Rectal smooth muscle tissue (tissue), 1 donor: ENCODE data around the gene EFHC2.
"Not testable (repeated sequence)": the region's sequence is repeated elsewhere in the genome, so short reads cannot be mapped to it uniquely, and the experiment has no call there.

Experiments
- H3K27ac ChIP-seq: one replicate; pipeline ENCODE4 v1.7.0; 2013; ENCODE audit warnings: low read depth, low read length, inconsistent platforms
- H3K27me3 ChIP-seq: one replicate; pipeline ENCODE4 v1.7.0; 2013; ENCODE audit warnings: low read length; ENCODE audit not compliant: control insufficient read depth, insufficient read depth
- H3K36me3 ChIP-seq: one replicate; pipeline ENCODE4 v1.7.0; 2013; ENCODE audit warnings: low read length; ENCODE audit not compliant: control insufficient read depth, insufficient read depth
- H3K4me1 ChIP-seq: one replicate; pipeline ENCODE4 v1.7.0; 2013; ENCODE audit warnings: low read length; ENCODE audit not compliant: control insufficient read depth, insufficient read depth
- H3K4me3 ChIP-seq: one replicate; pipeline ENCODE4 v1.7.0; 2013; ENCODE audit warnings: low read length
- H3K9ac ChIP-seq: one replicate; pipeline ENCODE4 v1.7.0; 2013; ENCODE audit warnings: low read length

The EFHC2 gene

DNA sequence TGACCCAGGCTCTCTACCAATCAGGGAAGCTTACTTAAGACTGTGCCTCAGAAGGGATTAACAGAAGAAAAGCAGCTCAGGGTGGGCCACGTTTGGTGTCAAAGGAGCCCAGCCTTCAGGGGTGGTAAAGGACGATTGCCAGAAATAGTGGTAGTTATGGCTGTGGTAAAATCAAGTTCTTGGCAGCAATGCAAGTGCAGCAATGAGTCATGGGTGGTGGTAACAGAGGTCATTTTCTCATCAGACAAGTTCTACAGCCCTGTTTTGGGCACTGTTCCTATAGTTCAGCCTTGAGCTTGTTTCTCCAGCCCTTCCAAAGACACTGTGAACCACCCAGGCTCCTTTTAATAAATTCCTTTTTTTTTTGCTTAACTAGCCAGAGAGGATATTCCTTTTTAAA lies 120.3 kb downstream of the EFHC2 start:
- no peaks in the 10 kb centered on the region for H3K27me3 ChIP-seq
- H3K36me3 ChIP-seq = no peaks in the 10 kb centered on the region
- no peak overlapping the region for H3K4me3 ChIP-seq
- no peaks in the 10 kb centered on the region for H3K4me1 ChIP-seq
- no peak overlapping the region for H3K27ac ChIP-seq
- H3K9ac ChIP-seq = no peak overlapping the region

DNA sequence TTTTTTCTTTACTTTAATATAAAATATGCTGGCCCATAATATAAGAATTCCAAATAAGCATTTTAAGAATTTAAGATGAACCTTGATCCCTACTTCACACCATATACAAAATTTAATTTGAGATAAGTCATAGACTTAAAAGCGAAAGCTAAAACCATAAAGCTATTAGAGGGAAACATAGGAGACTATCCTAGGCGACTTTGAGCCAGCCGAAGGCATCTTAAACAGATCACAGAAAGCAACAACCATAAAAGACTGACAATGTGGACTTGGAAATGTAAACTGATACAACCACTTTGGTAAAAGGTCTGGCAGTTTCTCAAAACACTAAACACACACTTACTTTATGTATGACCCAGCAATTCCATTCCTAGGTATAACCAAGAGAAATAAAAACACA lies 125.0 kb downstream of the EFHC2 start:
- Histone ChIP-seq H3K4me3 (no peak overlapping the region), H3K36me3 (no peaks in the 10 kb centered on the region), H3K9ac (no peak overlapping the region), H3K27me3 (no peaks in the 10 kb centered on the region), H3K27ac (no peak overlapping the region), H3K4me1 (no peaks in the 10 kb centered on the region)

DNA sequence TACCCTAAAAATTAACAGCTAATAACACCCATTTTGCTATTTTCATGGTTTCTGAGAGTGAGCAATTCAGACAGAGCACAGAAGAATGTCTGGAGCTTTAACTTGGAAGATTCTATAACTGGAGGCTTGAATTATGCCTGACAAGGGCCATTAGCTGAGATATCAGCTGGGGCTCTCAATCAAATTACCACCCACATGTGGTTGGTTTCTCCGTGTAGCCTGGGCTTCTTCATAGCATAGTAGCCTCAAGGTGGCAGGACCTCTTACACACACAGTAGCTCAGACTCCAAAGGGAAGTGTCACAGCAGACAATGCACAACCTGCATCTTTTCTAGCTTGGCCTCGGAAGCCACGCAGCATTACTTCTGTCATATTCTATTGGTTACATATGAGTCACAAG lies 127.3 kb downstream of the EFHC2 start:
- H3K27me3 ChIP-seq = no peaks in the 10 kb centered on the region
- no peaks in the 10 kb centered on the region for H3K36me3 ChIP-seq
- H3K4me1 ChIP-seq = no peaks in the 10 kb centered on the region
- no peak overlapping the region for H3K9ac ChIP-seq
- H3K4me3 ChIP-seq = no peak overlapping the region
- H3K27ac ChIP-seq = no peak overlapping the region

DNA sequence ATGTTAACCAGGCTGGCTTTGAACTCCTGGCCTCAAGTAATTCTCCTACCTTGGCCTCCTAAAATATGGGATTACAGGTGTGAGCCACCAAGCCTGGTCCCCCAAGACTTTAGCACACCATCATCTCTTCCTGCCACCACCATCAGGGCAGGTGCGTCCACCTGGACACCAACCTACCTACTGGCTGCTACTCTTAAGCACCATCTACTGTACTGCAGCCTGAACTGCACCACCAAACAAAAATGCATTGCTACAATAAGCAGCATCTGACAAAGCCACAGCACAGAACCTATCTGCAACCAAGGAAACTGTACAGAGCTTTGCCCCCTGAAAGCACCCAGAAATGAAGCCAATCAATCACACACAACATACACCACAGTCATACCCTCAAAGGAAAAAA lies 139.7 kb downstream of the EFHC2 start:
- Histone ChIP-seq H3K27me3 (no peaks in the 10 kb centered on the region), H3K27ac (no peak overlapping the region), H3K36me3 (no peaks in the 10 kb centered on the region), H3K4me3 (no peak overlapping the region), H3K9ac (no peak overlapping the region), H3K4me1 (no peaks in the 10 kb centered on the region)

DNA sequence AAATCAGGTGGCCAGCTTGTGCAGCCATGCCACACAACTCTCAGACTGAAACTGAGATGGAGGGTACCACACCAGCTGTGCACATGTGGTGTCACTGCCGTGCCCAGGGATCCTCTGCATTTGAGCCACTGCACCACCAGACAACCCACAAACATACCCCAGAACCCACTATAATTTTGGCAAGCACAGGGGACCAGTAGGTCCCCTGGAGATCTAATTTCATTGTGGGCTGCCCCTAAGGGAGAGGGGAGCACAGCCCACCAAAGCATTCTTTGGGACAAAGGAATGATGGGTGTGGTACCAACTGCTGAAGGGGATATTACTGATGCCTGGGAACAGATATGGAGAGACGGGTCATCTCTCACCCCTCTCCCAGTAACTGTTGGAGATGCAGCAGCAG lies 140.9 kb downstream of the EFHC2 start:
- Histone ChIP-seq H3K9ac (no peak overlapping the region), H3K4me1 (no peaks in the 10 kb centered on the region), H3K27me3 (no peaks in the 10 kb centered on the region), H3K4me3 (no peak overlapping the region), H3K36me3 (no peaks in the 10 kb centered on the region), H3K27ac (no peak overlapping the region)

DNA sequence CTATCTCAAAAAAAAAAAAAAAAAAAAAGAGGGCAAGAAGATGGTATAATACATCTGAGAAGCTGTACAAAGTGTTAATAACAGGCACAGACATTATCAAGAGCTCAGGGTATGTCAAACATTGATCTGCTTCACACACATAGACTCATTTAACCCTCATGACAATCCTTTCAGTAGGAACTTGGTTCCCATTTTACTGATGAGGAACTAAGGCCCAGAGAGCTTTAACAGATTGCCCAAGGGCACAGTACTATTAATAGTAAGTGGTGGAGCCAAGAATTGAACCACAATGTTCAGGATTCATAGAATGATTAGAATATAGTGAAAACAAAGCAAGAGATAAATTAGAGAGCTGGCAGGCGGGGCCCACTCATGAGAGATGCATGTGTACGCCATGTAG lies 154.4 kb downstream of the EFHC2 start:
- Histone ChIP-seq H3K4me1 (no peaks in the 10 kb centered on the region), H3K9ac (no peak overlapping the region), H3K4me3 (no peak overlapping the region), H3K27ac (no peak overlapping the region), H3K36me3 (no peaks in the 10 kb centered on the region), H3K27me3 (no peaks in the 10 kb centered on the region)

DNA sequence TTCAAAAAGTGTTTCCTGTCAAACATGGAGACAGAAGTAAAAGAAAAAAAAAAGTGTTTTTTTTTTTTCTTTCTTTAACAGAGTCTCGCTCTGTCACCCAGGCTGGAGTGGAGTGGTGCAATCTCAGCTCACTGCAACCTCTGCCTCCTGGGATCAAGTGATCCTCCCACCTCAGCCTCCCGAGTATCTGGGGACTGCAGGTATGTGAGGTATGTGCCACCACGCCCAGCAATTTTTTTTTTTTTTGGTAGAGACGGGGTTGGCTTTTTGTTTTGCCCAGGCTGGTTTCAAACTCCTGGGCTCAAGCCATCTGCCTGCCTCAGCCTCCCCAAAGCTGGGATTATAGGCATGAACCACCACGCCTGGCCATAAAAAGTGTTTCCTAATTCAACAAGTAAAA lies 155.6 kb downstream of the EFHC2 start:
- H3K4me1 ChIP-seq, H3K9ac ChIP-seq, H3K36me3 ChIP-seq, H3K27me3 ChIP-seq, H3K4me3 ChIP-seq, H3K27ac ChIP-seq: not testable (repeated sequence)

DNA sequence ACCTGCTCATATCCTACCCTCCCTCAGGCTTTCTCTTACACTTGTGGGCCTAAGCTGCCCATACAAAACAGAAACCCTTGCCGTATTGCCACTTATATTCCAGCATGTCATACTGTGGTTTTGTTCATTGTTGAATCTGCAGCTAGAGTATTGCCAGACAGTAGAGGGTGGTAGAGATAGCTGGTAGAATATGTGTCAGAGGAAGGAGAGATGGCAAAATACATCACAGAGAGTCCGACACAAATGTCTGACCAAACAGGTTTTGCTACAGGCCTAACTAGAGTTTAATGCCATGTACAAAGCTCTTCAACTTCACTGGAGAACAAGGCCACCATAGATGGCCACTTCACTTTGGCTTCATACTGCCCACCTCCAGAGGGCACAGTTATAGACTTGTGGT lies 160.1 kb downstream of the EFHC2 start:
- Histone ChIP-seq H3K27me3 (no peaks in the 10 kb centered on the region), H3K4me1 (no peaks in the 10 kb centered on the region), H3K4me3 (no peak overlapping the region), H3K27ac (no peak overlapping the region), H3K36me3 (no peaks in the 10 kb centered on the region), H3K9ac (no peak overlapping the region)

DNA sequence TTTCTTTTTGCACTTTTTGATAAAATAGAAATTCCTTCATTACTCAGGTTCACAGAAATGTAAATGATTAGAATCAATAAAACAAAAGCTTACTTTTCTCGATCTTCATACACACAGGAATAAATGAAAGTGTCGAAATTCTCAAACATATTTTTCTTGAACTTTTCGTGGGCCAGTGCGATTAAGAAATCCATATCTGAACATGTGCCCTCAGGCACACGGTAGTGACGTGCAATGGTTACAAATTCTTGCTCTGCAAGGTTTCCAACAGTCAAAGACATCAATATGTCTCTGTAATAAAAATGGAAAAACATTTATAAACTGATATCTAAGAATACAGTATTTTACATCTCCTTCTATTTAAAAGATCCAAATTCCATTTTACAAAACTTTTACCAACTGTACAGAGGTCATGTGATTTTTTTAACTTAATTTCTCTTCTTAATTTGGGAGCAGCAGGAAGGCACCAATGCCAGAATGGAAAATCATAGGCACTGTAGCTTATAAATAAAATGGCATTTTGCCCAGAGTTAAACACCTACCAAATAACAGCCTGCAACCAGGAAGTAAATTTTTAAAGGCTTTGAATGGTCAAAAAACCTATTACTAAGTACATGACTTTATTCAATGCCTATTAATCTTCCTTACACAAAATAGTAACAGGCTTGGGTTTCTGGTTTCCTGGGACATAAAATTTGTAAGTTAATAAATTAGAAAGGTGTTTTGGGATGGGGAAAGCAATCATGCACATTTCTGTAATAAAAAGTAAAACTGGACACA lies 165.0 kb downstream of the EFHC2 start:
- Histone ChIP-seq H3K4me1 (no peaks in the 10 kb centered on the region), H3K27ac (no peak overlapping the region), H3K9ac (no peak overlapping the region), H3K36me3 (no peaks in the 10 kb centered on the region), H3K27me3 (no peaks in the 10 kb centered on the region), H3K4me3 (no peak overlapping the region)

DNA sequence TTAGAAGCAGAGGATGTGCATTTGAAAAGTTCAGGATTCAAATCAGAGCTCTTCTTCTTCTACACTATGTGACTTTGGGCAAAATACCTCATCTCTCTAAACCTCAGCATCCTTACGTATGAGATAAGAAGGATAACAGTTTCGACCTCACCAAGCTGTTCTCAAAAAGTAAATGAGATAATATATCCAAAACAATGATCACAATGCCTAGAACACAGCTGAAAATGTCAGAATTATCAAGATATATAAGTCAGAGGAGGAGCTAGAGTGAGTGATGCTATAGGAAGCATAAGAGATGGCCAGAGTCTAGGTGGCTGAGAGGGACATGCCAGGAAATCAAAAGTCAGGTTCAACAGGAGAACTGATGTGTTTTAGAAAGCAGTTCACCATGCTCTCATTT lies 168.0 kb downstream of the EFHC2 start:
- Histone ChIP-seq H3K4me1 (no peaks in the 10 kb centered on the region), H3K4me3 (no peak overlapping the region), H3K27ac (no peak overlapping the region), H3K27me3 (no peaks in the 10 kb centered on the region), H3K36me3 (no peaks in the 10 kb centered on the region), H3K9ac (no peak overlapping the region)

DNA sequence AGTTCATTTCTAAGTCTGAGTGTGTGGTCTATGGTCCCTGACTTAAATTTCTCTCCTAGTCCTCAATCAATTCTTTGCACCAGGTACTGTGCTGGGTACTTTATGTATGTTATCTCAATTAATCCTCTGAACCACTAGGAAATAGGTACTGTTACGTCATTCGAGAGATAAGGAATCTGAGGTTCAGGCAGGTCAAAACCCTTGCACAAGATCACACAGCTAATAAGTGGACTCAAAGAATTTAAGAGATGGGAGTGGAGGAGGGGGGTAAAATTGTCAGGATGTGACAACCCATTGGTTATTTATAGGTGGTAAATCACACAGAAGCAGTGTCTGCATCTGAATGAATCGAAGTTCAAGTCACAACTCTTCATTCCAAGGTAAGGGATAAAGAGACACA lies 169.4 kb downstream of the EFHC2 start:
- Histone ChIP-seq H3K9ac (no peak overlapping the region), H3K36me3 (no peaks in the 10 kb centered on the region), H3K4me3 (no peak overlapping the region), H3K27me3 (no peaks in the 10 kb centered on the region), H3K4me1 (no peaks in the 10 kb centered on the region), H3K27ac (no peak overlapping the region)

DNA sequence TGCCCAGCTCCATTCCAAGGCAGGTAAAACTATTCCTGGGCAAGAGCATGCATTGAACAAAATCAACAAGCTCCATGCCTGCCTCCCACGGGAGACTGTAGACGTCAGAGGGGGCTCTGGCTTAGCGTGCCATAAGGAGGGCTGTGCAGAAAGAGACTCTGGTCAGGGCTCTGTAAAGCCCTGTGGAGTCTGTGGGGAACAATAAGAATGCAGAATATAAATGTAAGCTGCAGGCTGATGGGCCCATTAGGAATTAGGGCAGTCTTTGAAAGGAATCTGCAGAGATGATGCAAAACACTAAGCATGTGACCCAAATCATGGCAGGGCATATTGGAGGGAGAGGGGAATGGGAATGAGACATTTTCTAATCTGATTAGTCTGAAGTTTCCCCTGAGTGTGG lies 170.3 kb downstream of the EFHC2 start:
- no peaks in the 10 kb centered on the region for H3K4me1 ChIP-seq
- no peak overlapping the region for H3K9ac ChIP-seq
- H3K4me3 ChIP-seq = no peak overlapping the region
- H3K36me3 ChIP-seq = no peaks in the 10 kb centered on the region
- no peaks in the 10 kb centered on the region for H3K27me3 ChIP-seq
- H3K27ac ChIP-seq = no peak overlapping the region

DNA sequence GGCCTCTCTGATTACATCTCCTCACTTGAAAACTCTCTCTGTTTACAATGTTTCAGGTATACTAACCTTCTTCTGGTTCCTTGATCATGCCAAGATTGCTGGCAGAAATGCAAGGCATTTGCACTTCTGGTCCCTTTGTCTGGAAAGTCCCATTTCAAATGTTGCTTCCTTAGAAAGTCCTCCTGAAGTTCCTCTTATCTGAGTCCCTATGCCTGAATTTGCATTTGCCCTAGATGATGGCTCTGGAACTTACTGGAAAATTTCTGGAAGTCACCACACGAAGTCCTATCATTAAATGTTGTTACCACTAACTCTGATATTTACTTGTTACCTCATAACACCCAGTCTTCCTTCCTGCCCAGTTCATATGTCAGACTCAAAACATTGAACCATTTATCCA lies 176.4 kb downstream of the EFHC2 start:
- no peaks in the 10 kb centered on the region for H3K36me3 ChIP-seq
- no peaks in the 10 kb centered on the region for H3K4me1 ChIP-seq
- no peaks in the 10 kb centered on the region for H3K27me3 ChIP-seq
- H3K27ac ChIP-seq = no peak overlapping the region
- no peak overlapping the region for H3K4me3 ChIP-seq
- H3K9ac ChIP-seq = no peak overlapping the region
